GM19452 (cell line): Measurements from ENCODE around the gene FRY.
A peak's percentile ranks its signal among the peaks of the same experiment; 100 is the strongest.
"Not testable (repeated sequence)": the region's sequence is repeated elsewhere in the genome, so short reads cannot be mapped to it uniquely, and the experiment has no call there.

Experiments
- ATAC-seq: cut with Tn5 transposase; IDR thresholded peaks from one replicate; pipeline ENCODE4 v1.9.1; 2021; ENCODE audit not compliant: unreplicated experiment

FRY gene

DNA sequence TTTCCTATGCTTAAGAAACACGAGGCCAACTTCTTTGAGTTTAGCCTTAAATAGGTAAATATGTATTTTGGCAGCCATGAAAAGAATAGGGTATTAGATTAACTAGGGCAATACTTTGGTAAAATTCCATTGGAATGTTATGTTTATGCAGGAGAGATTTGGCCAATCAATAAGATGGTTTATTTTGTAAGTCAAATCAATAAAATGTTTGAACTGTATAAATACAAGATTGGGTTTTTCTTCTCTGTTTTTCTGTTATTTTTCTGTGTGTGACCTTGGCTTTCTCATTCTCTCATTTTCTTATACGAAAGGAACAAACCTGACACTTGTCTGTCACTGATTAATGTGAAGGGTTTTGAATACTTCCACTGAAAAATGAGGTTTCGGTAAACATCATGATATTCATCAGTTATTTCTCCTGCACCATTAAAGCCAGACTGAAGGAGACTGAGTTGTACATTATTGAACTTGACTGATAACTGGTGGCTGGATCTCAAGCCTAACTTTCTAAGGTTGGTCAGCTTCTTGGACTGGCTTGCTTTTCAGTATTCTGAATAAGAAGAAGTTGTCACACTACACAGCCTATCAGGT, 8.6 kb downstream of the FRY start:
- no peak for ATAC-seq

DNA sequence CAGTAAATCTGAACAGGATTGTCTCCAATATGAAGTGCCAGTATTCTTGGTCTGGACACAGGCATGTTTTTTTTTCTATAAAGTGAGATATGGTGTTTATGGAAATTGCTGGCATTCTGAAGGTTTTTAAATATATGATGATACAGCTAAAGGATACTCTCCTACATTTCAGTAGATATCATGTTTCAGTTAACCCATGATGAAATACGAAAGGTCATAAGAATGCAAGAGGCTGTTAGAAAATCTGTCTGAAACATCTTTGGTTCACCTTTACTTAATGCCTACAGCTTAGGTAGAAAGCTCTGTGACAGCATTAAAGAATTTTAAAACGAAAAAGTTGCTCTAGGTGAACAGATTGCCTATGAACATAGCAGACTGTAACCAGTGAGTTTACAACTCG, 9.1 kb downstream of the FRY start:
- no peak for ATAC-seq

DNA sequence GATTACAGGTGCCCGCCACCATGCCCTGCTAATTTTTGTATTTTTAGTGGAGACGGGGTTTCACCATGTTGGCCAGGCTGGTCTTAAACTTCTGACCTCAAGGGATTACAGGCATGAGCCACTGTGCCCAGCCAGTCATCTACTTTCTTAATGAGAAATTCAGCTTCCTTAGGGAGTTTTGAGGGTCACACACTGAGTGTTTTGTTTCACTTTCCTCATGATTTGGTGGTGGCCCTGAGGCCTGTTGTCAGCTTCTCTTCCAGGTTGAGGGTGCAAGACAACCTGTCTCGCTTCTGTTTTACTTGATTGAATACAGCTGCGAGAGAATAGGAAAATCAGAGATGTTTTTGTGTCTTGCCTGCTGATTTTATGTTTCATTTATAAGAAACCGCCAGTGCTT, 9.9 kb downstream of the FRY start:
- ATAC-seq: peak; percentile 81

DNA sequence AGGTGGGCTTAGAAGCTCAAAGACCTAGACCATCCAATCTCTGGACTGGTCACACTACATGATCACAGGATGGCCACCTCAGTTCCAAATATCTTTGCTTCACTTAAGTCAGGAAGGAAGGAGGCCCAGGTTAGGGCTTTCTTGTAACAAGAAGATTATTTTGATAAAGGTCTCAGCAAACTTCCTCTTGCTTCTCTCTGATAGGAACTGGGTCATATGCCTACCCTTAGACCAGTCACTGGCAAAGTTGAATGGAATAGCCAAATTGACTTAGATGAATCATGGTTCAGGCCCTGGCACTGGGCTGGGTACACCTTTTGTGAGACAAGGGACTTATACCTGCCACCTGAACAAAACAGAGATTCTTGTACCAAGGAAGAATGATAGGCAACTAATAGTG, 11.0 kb downstream of the FRY start:
- ATAC-seq: no peak

DNA sequence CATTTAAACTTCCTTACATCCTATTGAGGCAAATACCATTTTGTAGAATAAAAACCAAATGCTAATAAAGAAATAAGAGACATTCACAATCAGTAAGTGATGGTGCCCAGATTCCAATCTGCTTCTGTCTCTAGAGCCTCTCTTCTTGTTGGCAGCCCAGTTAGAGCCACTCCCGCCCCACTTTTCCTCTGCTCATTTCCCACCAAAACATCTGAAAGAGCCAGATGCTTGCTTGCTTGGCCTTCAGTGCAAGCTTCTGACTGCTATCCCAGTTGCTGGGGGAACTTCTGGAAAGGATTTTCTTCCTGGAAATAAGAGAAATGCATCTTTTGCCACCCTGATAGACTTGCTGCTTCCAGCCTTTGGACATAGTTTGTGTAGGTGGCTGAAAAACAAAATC, 12.9 kb downstream of the FRY start:
- no peak for ATAC-seq

DNA sequence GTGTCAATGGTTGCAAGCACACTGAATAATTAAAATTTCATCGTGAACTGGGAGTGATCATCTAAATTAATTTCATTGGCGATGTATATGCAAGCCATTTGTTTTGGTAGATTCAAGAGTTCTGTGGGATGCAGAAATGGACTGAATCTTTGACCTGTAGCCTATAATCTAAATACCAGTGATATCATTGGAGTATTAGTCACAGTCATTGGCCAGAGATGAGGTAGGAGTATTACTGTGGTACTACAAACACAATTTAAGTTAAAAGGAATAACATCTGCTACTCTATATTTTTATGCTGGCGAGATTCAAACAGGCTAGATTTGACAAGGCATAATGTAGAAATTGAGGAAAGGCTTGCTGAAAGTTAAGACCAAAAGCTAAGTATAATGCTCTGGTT, 14.0 kb downstream of the FRY start:
- no peak for ATAC-seq

DNA sequence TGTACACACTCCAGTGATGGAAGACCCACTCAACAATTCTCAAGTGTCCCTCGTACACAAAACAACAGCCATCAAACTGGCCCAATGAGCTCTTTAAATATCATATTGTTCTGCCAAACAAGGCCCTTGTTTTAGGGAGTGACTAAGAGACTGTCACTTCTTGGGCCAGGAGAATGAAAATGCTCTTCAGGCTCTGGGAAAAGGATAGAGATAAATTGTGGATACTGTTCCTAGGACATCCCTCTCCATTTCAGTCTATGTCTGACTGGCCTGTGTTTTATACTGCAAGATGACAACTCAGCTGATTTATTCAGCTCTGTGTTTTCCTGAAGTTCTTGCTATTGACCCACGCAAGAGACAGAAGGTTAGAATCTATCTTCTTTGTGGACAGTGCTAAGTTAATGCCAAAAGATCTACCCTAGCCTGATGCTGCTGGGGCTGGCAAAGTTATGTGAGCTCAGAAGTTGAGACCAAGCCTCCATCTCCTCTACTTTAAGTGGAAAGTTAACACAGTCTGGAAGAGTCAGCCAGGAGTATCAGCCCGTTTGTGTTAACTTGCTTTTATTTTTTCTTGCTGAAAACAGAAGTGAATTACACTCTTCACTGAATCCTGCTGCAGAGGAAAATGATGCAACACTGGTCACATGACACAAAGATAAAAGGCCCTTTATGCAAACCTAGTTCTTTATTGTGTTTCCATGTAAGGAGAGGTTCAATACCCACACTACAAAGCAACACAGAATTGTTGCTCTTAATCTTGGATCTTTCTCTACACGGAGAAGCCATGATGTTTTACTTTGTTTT, 14.6 kb downstream of the FRY start:
- ATAC-seq: no peak

DNA sequence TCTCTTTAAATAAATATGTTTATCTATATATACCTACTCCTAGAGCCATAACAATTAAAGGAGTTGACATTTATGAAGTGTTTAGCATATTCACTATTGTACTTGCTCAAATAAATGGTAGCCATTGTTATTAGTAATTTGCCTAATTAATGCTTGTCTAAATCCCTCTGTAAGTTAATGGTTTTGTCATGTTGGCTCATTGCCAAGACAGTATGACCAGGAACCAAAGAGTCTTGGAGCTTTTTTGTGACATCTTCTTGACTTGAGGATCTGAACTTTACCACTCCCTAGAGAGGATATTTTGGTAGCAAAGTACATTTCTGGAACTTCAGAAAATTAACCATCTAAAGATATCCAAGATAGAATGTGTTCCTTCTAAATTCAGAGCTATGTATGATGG, 15.5 kb downstream of the FRY start:
- ATAC-seq: no peak

DNA sequence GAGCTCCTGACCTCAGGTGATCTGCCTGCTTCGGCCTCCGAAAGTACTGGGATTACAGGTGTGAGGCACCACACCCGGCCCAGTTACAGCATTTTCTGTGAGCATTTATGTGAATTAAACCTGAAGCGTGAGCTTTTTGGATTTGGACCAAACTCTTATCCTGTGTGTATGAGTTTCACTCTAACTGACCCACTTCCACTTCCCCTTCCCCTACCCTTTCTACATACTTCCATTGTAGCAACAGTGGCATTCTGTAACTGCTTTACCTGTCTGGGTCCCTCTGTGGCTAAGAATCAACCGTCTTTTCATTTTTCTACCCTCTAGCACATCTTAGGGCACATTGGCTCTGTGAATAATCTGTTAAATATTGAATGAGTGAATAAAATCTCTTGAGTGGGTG, 16.2 kb downstream of the FRY start:
- ATAC-seq: peak; percentile 54

DNA sequence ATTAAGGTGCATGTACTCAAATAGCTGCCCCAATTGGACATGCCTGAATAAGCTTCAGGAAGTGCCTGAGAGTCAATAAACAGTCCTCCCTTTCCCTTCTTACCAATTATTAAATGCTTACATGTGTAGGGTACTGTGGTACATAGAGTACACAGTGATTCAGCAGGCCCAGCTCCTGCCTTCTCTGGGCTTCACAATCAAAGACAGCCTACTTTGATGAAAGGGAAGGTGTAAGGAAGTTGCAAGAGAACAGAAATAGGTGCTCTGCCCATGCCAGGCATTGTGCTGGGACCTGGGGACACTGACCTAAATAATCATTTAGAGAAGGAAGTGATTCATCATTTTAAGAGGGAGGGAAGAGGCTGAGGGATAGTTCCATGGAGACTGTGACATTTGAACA, 17.2 kb downstream of the FRY start:
- no peak for ATAC-seq

DNA sequence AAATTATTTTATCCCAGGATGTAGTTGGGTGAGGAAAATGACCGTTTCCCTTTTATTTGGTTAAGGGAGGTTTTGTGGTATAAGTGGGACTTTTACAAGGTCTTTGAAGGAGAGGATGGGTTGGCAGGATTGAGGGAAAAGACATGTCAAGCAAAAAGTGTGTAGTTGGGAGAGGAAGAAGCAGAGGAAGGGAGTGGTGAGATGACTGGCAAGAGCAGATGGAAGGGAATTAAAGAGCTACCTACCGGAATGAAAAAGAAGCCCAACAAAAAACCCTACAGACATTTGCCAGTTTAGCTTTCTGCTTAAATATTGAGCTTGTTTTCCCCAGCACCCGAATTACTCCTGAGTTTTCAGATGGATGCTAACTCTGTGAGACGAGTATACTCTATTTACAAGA, 19.6 kb downstream of the FRY start:
- ATAC-seq: no peak

DNA sequence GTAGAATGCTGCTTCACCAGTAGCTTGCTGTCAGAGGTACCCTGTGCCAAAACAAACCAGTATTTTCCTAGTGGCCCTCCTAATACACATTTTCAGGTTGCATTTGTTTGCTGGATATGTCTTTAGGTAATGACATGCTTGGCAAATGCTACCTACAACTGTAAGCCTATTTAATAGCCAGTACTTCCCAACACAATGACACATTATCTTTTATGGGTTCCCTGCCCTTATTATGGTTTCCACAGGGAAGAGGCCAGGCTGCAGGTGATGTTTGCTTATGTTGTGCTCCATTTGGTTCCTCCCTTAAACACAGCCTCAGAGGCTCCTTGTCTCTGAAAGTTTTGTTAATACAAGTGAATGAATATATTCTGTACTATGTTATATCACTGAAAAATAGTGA, 24.7 kb downstream of the FRY start:
- no peak for ATAC-seq

DNA sequence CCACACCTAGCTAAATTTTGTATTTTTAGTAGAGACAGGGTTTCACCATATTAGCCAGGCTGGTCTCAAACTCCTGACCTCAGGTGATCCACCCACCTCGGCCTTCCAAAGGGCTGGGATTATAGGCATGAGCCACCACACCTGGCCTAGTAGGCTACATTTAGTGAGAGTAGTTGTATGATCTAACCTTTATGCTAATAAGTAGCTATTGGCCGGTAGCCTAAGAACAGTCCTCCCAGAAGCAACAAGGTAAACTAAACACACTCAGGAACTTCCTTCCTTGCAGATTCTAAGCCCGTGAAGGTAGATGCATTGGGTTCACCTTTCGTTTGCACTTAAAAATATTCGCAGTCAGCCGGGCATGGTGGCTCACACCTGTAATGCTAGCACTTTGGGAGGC, 25.8 kb downstream of the FRY start:
- not testable (repeated sequence) for ATAC-seq

DNA sequence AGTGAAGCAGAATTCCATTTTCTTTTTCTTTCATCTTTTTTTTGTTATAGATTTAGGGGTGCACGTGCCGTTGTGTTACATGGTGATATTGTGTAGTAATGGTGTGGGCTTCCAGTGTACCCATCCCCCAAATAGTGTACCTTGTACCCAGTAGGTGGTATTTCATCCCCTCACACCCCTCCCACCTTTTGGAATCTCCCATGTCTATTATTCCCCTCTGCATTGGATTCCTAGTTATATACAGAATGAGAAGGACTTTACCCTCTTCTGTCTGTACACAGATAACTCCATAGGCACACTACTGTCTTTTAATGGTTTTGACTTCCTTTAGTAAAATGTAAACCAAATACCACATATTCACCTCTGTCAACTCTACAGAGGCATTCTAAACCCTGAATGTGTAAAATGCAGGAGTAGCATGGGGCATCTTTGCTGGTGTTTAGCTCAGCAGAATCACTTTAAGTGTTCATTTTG, 28.0 kb downstream of the FRY start:
- ATAC-seq: no peak

DNA sequence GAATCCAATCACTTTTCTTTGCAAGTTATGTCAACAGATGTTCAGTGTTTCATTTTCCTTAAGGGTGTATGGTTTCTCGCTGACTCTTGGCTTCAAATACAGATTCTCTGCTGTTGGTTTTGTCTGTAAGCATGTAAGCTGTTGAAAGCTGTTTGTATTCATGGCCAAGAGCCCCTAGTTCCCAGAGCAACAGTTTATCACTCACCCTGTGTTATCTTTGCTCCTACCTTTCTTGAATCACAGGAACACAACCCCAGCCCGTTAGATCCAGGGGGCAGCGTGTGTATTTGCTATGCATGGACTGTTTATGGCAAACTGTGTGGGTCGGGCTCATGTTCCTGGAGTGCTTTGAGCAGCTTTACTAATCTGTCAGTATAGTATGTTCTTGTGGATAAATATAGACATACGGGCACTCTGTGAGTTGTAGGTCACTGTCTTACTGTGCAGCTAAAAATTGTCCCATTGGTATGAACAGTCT, 28.9 kb downstream of the FRY start:
- ATAC-seq: no peak

DNA sequence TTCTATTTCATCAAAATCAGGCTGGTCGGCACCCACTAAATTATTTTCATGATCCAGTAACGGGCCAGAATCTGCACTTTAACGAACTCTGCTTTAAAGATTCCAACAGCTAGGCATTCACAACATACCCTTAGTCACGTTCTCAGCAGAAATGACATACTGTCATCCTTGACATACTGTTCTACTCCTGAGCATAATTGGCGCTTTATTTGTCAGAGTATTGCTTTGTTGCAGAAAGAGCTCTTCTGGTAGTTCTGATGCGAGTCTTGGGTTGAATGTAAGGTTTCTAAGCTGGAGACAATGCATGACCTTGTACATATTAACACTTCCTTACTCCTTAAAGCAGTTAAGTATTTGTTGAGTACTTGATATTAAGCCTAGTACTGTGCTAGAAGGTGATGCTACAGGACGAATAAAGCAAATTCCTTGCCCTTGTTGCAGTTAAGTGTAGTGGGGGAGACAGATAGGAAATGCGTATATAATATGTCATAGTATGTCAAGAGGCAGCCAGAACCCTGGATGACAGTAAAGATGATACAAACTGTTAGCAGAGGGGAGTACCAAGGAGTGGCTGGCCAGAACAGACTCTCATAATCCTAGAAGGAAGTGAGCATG, 32.2 kb downstream of the FRY start:
- no peak for ATAC-seq

DNA sequence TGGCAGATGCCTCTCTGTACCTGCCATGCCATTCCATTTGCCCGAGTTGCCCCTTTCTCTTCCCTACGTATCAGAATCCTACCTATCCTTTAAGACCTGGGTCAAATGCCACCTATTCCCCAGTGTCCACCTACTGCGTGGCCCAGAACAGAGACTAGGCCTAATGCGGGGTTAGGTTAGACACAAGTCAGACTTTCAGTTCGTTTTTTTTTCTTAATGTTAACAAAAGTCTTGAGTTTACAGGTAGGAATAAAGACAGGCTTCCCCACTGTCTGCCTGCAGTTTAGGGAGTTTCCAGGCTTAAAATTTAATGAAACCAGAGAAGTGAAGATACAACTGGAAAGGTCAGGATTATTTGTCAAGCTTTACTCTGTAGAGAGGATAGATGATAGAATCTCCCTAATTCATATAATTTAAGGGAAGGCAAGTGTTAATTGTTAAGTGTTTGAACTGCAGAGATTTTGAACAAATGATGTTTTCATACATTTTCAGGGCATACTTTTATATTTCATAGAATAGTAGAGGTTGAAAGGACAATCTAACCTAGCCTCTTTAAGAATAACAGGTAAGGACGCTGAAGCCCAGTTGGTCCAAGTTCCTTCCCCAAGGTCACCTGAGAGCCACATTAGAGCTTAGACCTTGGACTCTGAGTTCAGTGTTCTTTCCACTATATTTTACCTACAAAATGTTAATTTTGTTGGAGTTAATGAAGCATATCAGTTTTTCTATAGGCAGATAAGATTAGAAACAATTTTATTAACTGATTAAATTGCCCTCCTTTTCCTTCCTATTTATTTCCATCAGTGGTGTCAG, 35.8 kb downstream of the FRY start:
- ATAC-seq: no peak

DNA sequence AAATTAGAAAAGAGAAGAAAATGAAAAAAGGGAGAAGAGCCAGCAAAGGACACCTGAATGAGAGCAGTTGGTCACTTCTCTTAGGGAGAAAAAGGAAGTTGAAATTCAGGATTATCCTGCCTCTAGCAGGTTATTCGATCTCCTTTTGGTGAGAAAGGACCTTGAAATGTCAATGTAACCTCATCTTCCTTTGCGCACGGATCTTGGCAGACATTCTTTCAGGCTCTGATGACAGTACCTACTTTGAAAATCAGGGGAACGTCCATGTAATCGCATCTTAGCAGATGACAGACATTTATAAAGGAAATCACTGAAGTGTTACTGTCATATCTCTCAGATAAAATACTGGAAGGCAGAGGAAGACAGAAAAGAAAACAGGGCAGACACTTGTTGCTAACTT, 36.7 kb downstream of the FRY start:
- no peak for ATAC-seq

DNA sequence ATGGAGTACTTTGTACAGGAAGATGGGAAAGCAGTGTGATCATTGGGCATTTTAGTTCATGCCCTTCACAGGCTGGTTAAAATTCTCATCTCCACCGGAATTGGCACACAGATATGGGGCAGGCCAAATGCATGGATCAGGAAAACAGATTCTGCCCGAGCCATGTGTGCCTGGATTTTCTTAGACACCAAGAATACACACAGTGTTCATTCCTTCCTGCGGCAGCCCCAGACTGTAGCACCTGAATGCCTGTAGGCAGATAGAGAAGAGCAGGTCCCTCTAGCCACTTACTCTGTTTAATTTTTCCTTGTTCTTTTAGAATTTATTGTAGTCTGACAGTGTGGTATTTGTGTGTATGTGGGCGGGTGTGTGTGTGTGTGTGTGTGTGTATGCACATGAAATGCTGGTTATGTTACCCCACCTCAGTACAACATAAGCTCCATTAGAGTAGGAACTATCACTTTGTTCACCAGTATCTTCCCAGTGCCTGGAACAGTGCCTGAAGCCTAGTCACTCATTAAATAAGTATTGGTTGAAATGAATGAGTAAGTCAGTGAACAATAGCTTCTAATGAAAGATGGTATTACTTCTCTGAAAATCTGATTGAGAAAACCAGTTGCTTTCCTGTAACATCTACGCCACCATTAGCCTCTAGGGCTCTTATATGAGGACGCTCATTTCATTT, 41.7 kb downstream of the FRY start:
- ATAC-seq: no peak

DNA sequence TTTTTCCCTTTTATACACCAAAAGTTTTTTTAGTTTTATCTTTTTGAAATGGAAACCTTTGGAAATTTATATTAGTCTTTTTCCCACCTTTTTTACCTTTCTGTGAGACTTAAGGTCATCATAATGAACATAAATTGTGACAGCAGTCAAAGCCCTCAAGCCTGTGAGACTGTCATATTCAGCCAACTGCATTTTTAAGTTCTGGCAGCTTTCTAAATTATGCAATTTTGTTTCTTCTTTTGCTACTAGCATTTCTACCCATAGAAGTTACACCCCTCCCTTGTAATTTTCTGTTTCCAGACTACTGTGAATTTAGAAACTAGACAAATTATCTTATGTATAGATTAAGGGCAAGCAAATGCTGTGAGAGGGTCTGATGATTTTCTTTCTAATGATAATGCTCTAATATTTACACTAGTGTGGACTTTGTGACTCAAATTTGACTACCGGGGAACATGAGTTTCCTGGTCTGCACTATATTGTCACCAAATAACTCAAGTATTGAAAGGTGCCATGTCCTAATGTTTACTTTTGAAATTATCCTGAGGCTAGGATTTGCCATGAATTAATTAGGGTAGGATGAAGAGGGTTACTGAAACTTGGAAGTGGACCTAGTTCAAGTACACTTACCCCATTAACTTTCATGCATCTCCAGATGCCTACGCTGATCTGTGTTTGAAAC, 43.7 kb downstream of the FRY start:
- ATAC-seq: no peak
